A172 (cell line): ENCODE measurements around the gene AKR1B15. TPM values are rescaled to one million over a fixed set of nuclear protein-coding genes. Genes with fewer than 3 reads are reported as not detected.
"Not testable (repeated sequence)": the region's sequence is repeated elsewhere in the genome, so short reads cannot be mapped to it uniquely, and the experiment has no call there.

Experiments
- DNase-seq: peaks from one replicate; pipeline ENCODE4 v3.0.0-alpha.2; 2015; ENCODE audit warnings: low spot score
- total RNA-seq: library from RNA; depleted of rRNA; stranded (reverse); fragments of >200 nt; shearing (Covaris generic); gene quantifications from 2 replicates; pipeline ENCODE4 v1.2.3, GENCODE V29; 2014

AKR1B15 gene
- total RNA-seq, 1 experiment from 2014 or later = not detected

- no peak for DNase-seq
Observed at GRCh38 chr7:134532180-134532953, 16.5 kb upstream of the AKR1B15 start.

GRCh38 chr7:134532954-134533218, 16.0 kb upstream of the AKR1B15 start:
- DNase-seq = no peak

- peak; percentile 55 for DNase-seq
Observed at GRCh38 chr7:134533288-134533771, 15.6 kb upstream of the AKR1B15 start.

GRCh38 chr7:134534633-134535032, 14.3 kb upstream of the AKR1B15 start:
- DNase-seq = no peak

GRCh38 chr7:134535272-134535918, 13.5 kb upstream of the AKR1B15 start:
- no peak for DNase-seq

GRCh38 chr7:134535919-134536299, 13.0 kb upstream of the AKR1B15 start:
- no peak for DNase-seq

GRCh38 chr7:134536558-134536957, 12.4 kb upstream of the AKR1B15 start:
- not testable (repeated sequence) for DNase-seq

- not testable (repeated sequence) for DNase-seq
Observed at GRCh38 chr7:134537273-134537781, 11.6 kb upstream of the AKR1B15 start.

- no peak for DNase-seq
Observed at GRCh38 chr7:134539380-134540004, 9.4 kb upstream of the AKR1B15 start.

- DNase-seq = not testable (repeated sequence)
Observed at GRCh38 chr7:134541501-134542194, 7.3 kb upstream of the AKR1B15 start.

- no peak for DNase-seq
Observed at GRCh38 chr7:134542195-134542771, 6.6 kb upstream of the AKR1B15 start.

- no peak for DNase-seq
Observed at GRCh38 chr7:134545380-134545779, 3.5 kb upstream of the AKR1B15 start.

- no peak for DNase-seq
Observed at GRCh38 chr7:134545918-134546317, 3.0 kb upstream of the AKR1B15 start.

- peak; percentile 12 for DNase-seq
Observed at GRCh38 chr7:134546955-134547354, 2.0 kb upstream of the AKR1B15 start.

GRCh38 chr7:134547397-134548054, 1.4 kb upstream of the AKR1B15 start:
- DNase-seq = peak; percentile 54

- DNase-seq = no peak
Observed at GRCh38 chr7:134549366-134549765, 456 bp downstream of the AKR1B15 start.

- DNase-seq = no peak
Observed at GRCh38 chr7:134552105-134552504, 3.2 kb downstream of the AKR1B15 start.

- DNase-seq = no peak
Observed at GRCh38 chr7:134553976-134554375, 5.1 kb downstream of the AKR1B15 start.

- no peak for DNase-seq
Observed at GRCh38 chr7:134554417-134554966, 5.6 kb downstream of the AKR1B15 start.

- no peak for DNase-seq
Observed at GRCh38 chr7:134557391-134557790, 8.5 kb downstream of the AKR1B15 start.

- no peak for DNase-seq
Observed at GRCh38 chr7:134558370-134558769, 9.5 kb downstream of the AKR1B15 start.
